ENCODE results near the gene DUSP8.

- TF ChIP-seq POLR2A (IDR thresholded peaks at IDR 0.05; ENCODE audit: low read depth) (no peak), CTCF (IDR thresholded peaks at IDR 0.05) (no peak), POLR2AphosphoS5 (IDR thresholded peaks at IDR 0.05) (no peak), EP300 (IDR thresholded peaks at IDR 0.05) (no peak)
Observed at GRCh38 chr11:1598816-1599215, 26.7 kb upstream of the DUSP8 start.

All from esophagus muscularis mucosa (tissue), 4 donors.